SIG-M5 (cell line): ENCODE measurements around the gene TMEM218.

Experiments used
- DNase-seq: peaks from one replicate; lab custom pipeline; 2025; lab: John Stamatoyannopoulos, UW

TMEM218 gene

DNA sequence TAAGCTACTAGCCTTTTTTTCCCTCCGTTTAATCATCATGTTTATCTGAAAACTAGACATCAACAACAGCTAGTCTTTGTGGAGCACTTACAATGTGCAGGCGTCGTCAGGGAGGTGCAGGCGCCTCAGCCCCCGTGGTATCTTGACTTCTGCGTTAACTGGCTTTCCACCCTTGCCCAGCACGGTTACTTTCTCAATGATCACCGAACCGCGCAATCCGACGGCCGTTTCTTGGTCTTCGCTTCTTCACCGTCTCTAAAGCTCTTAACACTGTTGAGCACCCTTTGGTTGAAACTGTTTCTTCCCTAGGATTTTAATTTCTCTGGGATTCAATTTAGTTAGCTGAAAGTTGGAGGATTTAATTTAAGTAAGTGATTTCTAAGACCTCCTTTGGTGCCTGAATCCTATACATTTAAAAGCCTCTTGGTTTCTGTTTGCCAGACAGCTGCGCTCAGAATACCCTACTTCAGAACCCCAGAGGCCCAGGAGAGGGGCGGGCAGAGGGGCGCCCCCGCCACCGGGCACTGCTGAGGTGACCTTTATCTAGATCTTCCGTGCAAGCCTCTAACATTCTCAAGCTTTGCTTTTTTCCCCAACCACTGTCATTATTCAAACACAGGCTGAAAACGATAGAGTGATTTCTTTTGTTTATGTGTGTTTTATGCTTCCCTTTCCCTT lies 18.0 kb upstream of the TMEM218 start:
- no peak for DNase-seq

DNA sequence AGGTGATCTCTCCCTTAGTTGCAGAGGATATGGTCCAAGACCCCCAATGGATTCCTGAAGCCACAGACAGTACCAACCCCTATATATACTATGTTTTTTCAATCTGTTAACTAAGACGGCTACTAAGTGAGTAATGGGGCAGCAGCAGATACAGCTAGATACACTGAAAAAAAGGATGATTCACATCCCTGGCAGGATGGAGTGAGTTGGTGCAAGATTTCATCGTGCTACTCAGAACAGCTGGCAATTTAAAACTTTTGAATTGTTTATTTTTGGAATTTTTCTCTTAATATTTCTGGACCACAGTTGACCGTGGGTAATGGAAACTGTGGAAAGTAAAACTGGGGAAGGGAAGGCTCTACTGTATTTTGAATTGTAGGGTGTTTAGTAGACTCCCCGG lies 17.0 kb upstream of the TMEM218 start:
- DNase-seq: no peak

DNA sequence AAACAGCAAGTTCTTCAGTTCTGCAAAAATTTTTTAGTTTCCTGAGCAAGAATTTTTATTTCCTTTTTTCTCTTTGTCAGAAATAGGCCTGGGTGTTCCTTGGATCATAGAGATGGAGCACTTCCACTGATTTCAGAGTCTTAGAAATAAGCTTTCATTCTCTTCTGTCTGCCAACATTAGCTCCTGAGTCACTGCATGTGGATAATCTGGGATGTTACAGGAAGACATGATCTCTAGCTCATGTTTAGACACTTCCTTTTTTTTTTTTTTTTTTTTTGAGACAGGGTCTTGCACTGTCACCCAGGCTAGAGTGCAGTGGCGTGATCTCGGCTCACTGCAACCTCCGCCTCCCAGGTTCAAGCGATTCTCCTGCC lies 13.2 kb upstream of the TMEM218 start:
- no peak for DNase-seq

DNA sequence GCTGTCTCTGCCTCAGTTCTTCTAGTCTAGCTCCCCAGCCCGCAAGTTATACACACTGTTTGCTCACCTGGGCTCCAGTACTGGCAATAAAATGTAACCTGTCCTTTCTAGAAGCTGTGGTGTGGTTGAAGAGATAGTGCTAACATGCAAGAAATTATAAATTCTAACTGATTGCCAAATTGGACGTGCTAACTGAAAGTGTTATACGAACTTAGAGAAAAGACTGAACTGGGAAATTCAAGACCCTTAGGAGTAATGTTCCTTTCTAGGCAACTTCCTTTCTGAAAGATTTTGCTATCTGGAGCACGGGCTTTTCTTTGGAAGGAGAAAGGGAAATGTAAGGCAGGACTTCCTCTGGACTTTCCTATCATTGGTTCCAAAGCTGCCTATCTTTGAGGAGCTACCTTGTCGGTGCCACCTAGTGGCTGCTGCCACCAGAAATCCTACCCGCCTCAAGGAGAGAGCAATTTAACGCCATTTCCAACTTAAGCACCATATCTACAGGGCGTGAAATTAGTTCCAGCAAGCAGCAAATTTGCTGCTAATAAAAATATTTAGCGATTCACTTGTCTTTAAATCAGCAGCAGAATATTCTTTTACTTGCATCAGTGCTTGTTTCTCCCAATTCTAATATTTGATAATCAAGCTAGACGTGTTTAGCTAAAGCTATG lies 12.7 kb upstream of the TMEM218 start:
- no peak for DNase-seq

DNA sequence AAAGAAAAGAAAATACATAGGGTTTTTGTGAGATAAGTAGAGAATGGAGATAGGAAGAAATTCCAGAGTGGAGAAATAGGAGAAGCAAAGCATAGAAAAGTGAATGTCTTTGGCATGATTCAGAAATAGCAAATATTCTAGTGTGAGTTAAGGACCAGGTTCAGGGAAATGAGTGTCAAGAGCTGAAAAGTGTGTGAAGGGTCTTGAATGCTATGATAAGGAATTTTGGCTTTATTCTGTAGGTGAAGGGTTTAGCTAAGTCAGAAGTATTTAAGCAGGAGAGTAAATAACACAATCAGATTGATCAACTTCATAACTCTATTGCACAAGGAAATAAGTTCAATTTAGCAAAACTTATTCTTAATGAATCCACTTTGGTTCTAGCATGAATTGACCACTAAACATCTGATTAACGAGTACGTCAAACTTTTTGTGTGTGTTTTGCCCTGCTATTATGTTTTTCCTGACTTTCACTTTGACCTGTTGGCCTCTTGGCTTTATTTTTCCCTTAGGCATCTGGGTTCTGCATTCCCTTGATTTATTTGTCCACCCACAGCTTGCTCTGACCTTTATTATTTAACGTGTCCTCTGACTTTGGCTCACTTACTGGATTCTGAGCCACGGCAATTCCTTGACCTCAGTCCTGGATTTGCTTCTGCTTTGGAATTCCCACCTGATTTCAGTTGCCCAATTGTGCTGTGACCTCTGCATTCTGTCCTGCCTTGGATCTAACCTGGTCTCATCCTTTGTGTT lies 11.9 kb upstream of the TMEM218 start:
- DNase-seq: no peak

DNA sequence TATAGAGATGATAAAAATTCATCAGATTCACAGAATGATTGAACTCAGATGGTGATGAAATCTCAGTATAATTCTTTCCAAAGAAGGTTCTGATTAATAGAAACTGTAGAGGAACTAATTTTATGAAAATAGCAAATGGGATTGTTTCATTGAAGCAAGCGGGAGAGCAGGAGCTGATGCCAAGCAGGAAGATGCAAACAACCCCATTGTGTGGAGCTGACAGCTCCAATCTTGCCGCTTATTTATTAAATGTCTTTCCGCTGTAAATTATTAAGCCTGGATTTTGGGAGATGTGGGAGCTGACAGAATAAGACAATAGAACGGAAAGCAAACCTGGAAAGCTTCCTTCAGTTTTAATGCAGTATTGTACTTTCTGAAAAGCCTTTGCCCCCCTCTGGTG lies 6.0 kb upstream of the TMEM218 start:
- no peak for DNase-seq

DNA sequence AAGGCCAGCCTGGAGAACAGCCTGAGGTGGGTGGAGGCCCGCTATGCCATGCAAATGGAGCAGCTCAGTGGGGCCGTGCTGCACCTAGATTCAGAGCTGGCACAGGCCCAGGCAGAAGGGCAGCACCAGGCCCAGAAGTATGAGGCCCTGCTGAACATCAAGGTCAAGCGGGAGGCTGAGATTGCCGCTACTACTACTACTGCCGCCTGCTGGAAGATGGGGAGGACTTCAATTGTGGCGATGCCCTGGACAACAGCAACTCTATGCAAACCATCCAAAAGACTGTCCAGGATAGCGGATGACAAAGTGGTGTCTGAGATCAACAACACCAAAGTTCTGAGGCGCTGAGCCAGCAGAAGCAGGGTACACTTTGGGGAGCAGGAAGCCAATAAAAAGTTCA lies 3.1 kb upstream of the TMEM218 start:
- DNase-seq: no peak

DNA sequence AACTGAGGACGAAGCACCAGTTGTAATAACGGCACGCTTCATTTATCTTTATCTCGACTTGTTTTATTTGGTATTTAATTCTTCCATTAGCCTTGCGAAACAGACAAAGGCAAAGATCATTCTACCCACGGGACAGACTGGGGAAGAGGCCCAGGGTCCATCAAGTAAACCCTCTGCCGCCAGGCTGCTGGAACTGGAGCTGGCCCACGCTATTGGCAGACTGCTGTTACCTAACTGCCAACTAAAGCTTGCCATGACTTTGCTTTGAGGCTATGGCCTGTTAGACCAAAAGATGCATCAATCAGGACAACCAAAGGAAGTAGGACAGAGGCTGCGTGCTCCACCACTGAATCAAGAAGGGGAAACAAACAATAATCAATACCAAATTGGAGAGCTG lies 780 bp upstream of the TMEM218 start:
- no peak for DNase-seq

DNA sequence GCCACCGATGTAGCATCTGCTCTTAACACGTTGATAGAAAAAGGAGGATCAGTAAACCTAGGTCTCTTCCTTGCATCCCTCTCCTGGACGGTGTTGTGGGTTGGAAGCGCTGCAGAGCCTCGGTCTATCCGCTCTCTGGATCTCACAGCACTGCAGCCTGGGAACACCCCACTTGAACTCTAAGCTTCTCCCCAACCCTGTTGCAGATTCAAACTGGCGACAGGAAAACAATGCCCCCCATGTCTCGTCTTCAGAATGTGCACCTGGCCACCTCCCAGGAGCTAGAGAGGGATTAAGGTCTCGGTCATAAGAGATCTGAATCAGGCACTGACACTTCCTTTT lies 454 bp downstream of the TMEM218 start:
- DNase-seq: no peak

DNA sequence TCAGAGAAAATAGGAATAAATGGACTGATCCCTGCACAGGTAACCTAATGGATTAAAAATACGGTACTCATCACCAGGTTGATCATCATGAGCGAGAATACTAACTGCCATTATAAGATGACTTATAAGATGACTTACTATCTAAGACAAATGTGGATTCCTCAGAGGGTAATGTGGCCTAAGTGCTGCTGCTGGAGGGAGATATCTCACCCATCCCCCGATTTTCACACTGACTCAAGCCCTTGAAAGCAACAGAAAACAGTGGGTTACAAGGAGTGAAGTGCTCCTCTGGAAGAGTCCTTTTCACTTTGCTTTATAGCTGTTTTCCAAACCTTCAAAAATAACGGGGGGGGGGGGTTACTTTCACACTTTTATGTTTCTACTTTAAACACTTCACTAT lies 920 bp downstream of the TMEM218 start:
- DNase-seq: no peak

DNA sequence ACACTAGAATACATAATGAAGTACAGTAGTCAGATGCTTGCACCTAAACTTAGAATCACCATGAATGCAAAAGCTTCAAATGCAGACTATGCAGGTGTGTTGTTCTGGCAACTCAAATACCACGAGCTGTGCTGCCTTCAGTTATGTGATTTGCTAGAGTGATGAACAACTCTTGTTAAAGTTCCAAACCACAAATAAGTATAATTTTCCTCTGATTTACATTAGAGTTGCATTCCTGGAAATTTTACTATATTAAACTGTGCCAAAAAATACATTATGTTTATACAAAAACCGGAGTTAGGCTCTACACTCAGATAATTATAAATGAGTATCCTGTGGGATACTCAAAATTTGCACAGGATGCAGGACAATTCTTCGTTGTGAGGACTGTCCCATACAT lies 3.0 kb downstream of the TMEM218 start:
- no peak for DNase-seq

DNA sequence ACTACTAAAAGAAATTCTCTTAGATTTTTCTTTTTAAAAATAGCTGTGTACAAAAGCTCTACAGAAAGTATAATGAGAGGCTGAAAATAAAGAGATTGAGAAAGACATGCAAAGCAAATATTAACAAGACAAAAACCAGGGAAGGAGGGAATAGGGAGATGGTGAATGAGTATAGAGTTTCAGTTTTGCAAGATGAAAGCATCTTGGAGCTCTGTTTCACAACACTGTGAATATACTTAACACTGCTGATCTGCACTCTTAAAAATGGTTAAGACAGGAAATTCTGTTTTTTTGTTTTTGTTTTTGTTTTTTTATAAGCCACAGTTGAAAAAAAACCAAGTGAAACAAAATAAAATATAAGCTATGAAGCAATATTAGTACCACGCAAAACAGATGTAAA lies 5.5 kb downstream of the TMEM218 start:
- no peak for DNase-seq

DNA sequence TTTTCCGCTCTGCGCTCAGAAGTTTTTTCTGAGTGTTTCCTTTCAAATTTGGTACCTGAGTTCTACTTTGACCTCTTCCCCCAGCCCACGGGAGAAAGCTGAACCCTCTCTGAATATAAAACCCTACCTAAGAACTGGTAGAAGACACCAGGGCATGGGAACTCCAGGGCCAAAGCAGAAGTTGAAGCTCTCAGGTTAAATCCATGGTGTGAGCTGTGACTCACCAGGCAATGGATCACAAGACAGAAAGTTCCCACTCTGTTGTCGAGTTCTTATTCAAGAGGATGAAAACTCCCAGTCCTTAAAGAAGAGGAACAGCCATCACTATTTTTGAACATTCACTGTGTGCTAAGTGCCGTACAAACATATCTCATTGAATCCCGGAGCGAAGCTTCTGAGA lies 8.9 kb downstream of the TMEM218 start:
- DNase-seq: no peak

DNA sequence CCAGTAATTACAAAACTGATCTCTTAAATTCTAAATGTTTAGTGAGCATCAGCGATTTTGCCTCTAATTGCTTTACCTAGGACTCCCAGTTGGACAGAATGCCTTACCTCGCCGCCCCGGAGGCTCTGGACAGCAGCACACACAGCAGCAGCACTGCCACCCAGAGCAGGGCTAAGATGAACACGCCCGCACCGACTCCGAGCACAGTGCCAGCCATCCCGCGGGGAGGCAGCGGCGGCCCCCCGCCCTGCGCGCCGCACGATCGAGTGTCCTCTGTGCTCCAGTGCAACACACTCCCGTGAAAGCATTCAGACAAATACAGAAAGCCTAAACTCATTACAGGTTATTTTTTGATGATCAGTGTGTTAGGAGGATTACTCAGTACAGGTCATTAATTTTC lies 9.4 kb downstream of the TMEM218 start:
- DNase-seq: no peak

DNA sequence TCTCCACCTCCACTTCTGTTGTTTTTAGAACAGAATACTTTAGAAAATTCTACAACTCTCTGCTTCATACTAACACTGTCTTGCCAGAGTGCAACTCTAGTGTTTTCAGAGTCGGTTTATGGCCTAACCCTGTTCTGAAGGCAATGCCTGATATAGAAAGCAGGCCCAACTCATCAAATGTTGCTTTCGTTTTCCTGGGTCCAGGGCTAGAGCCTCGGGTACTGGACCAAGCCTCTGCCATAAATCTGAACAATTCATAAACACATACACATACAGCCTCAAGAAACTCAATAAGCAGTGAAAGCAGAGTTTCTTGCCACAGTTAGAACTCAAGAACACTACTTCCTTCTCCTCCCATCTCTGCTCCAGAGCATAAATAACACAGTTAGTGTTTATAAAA lies 9.8 kb downstream of the TMEM218 start:
- DNase-seq: no peak

DNA sequence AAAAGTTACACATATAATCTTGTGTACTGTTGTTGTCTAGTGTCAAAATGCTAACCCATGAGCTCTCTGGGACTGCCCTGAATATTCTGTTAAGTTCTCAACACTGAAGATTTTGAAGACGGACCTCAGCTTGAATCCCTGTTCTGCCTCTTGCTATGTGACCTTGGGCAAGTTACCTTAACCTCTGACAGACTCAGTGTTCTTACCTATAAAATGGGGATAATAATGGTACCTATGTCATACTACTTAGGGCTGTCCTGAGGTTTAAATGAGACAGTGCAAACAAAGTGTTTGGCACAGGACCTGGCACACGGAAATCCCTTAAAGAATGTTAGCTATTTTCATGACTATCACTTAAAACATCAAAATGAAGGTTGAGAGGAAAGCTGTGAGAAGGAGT lies 11.3 kb downstream of the TMEM218 start:
- no peak for DNase-seq

DNA sequence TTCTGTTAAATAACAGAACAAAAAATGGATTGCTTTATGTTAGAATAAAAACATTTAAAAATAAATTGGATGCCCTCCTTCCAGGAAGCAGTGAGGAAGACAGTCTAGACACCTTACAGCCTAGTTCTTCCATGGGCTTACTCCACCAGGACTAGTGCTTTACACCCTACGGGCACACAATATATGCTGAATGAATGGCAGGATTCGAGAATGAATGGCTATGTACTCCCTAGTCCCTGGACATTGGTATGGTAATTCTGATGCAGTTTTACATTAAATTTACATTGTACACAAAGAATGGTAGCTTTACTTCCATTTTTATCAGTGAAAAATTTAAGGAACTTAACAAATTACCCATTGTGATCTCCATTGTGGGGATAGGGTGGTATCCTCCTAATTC lies 16.7 kb downstream of the TMEM218 start:
- DNase-seq: no peak

DNA sequence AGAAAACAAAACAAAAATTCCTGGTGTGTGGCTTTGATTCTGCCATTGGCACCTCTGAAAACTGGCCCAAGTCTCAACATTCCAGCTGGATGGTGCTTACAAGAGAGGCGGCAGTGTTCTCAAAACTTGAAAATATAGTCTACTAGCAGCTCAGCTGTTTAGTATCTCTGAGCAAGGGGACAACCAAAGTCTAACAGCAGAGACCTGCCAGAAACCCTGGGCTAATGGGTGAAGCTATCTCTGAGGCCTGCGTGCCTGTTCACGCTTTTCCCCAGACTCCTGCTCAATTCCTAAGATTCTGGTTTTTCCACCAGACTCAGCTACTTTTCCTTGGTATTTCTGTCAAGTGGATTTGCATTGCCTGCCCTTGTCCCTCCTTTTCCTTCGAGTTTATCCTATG lies 17.9 kb downstream of the TMEM218 start:
- DNase-seq: no peak

DNA sequence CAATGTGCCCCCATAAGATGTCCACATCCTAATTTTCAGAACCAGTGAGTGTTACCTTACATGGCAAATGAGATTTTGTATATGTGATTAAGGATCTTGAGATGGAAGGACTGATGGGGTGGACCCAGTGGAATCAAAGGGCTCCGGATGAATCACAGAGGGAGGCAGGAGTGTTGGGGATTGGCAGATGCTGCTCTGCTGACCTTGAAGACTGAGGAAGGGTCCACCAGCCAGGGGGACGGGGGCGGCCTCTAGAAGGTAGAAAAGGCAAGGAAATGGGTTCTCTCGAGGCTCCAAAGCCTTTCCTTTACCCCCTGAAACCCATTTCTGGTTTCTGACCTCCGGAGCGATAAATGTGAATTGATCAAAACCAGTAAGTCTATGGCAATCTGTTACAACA lies 18.8 kb downstream of the TMEM218 start:
- DNase-seq: no peak

DNA sequence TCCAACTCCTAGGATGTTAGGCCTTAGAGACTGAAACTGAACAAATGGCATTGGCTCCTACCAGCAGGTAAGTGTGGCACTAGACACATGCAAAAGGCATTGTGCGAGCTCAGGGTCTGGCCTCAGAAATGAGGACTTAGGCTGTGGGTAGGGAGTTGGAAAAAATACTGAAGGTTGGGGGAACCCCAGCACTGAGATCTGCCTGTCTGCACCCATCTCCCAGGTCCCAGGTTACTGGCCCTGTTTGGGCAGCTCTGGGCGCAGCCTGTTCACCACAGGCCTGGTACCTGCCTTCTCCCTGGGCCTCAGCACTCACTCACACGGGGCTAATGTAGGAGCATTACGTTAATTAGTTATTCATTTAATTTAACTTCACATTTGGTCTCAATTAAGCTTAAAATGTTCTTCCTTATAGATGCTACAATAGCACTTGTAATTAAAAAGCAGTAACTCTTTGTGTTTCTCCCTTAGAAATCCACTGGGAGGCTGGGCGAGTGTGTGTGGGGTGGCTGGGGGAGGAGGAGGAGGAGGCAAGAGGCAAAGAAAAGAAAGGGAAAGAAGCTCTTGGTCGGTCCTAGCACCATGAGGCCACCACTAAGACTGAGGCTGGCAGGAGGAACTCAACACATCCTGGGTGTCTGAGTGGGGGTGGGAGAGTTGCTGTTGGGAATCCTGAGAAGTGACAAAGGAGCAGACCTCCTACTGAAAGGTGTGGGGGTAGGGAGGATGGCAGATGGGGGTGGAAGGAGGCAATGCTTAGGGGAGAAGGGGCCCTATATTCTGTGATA lies 19.4 kb downstream of the TMEM218 start:
- no peak for DNase-seq

DNA sequence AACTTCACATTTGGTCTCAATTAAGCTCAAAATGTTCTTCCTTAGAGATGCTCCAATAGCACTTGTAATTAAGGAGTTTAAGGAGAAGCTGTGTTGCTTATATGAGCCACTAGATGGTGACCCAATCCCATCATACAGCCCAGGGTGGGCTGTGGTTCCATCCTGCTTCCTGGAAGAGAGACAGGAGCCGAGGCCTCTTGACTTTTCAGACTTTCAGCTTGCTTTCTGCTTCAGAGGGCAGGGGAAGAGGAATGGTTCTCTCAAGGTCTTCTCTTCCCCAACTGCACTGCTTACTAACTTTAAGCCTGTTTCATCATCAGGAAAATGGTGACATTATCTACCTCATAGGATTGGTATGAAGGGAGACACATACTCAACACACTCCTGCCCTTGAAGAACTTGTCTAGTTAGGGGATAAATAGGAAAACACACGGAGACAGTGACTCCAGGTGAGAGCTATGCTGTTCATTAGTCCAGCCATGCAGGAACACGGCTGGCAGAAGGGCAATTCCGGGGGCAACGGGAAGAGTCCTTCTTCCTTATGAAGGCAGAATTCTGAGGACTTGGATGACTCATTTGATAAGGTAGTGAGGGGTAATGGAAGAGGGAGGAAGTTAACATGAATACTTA lies 20.1 kb downstream of the TMEM218 start:
- DNase-seq: no peak

DNA sequence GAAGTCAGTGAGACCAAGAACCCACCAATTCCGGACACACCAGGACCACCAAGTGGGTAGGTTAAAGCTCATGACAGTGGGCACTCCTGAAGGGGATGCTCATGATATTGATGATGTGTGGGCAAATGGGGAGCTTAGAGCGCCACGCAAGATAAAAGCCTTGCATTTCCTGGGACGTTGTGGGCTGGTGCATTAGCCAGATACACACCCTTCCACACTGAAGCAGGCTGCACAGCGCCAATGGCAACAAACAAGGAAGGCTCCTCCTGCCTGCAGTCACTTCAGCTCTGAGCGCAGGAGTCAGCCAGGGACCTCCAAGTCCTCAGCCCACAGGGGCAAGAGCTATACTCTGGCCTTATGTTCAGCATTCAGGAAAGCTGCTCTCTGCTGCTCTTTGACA lies 20.6 kb downstream of the TMEM218 start:
- no peak for DNase-seq
